Kidney epithelial cell (primary cell): ENCODE measurements around the gene PLTP. TPM values are rescaled to one million over a fixed set of nuclear protein-coding genes. Genes with fewer than 3 reads are reported as not detected.
A peak's percentile ranks its signal among the peaks of the same experiment; 100 is the strongest.

Experiments
- DNase-seq: peaks from one replicate; pipeline ENCODE4 v3.0.0-alpha.2; 2010; ENCODE audit warnings: low read depth
- H3K27me3 ChIP-seq: 2 replicates; pipeline ENCODE4 v1.6.0; 2011; ENCODE audit warnings: low read length; ENCODE audit not compliant: control insufficient read depth, insufficient read depth
- H3K36me3 ChIP-seq: 2 replicates; pipeline ENCODE4 v1.5.1; 2011; ENCODE audit warnings: low read length; ENCODE audit not compliant: control insufficient read depth, insufficient read depth
- H3K4me3 ChIP-seq: 2 replicates; pipeline ENCODE4 v1.5.1; 2011; ENCODE audit warnings: low read depth, mild to moderate bottlenecking, control low read depth, low read length
- total RNA-seq: library from RNA; depleted of rRNA; stranded (reverse); fragments of >200 nt; gene quantifications from 2 replicates; pipeline ENCODE4 v1.2.3, GENCODE V29; 2015
- TF ChIP-seq, protein P1 (sequence below): IDR thresholded peaks from 2 replicates; pipeline ENCODE4 v1.5.1; 2011; ENCODE audit warnings: mild to moderate bottlenecking, moderate library complexity, low read length, control low read depth, inconsistent platforms; ENCODE audit not compliant: insufficient read depth, poor library complexity, severe bottlenecking

Gene PLTP
- total RNA-seq, 1 donor from 2014 or later: 55.8 TPM

DNA sequence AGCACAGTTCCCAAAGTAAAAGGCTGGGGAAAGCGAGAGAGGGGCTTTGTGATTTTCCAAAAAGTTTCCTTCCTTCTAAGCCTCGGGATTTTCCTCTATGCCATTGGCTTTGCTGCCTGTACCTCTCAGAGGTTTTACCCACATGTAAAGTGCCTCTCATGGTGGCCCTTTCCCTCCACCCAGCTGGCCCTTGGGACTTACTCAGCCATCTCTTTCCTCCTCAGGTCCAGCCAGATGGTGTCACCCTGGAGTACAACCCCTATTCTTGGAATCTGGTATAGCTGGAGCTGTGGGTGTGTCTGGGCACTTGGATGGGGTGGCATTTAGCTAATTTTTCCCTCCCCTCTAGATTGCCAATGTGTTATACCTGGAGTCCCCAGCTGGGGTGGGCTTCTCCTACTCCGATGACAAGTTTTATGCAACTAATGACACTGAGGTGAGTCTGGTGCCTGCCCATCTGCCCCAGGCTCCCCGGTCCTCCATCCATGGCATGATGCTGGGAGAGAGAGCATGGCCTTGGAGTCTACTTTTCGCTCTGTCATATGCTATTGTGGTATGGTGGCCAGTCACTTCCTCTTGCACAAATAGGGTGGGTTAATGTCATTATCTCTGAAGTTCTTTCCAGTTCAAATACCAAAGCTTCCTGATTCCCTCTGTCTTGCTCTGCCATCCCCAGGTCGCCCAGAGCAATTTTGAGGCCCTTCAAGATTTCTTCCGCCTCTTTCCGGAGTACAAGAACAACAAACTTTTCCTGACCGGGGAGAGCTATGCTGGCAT, 19.7 kb downstream of the PLTP start:
- H3K27me3 ChIP-seq: no peaks in the 10 kb centered on the region
- TF ChIP-seq, protein P1, sequence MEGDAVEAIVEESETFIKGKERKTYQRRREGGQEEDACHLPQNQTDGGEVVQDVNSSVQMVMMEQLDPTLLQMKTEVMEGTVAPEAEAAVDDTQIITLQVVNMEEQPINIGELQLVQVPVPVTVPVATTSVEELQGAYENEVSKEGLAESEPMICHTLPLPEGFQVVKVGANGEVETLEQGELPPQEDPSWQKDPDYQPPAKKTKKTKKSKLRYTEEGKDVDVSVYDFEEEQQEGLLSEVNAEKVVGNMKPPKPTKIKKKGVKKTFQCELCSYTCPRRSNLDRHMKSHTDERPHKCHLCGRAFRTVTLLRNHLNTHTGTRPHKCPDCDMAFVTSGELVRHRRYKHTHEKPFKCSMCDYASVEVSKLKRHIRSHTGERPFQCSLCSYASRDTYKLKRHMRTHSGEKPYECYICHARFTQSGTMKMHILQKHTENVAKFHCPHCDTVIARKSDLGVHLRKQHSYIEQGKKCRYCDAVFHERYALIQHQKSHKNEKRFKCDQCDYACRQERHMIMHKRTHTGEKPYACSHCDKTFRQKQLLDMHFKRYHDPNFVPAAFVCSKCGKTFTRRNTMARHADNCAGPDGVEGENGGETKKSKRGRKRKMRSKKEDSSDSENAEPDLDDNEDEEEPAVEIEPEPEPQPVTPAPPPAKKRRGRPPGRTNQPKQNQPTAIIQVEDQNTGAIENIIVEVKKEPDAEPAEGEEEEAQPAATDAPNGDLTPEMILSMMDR: peak; percentile 26
- peaks cover 3% of the 10 kb centered on the region for H3K36me3 ChIP-seq
- peak overlapping the region; percentile 73 for H3K4me3 ChIP-seq
- DNase-seq: no peak

DNA sequence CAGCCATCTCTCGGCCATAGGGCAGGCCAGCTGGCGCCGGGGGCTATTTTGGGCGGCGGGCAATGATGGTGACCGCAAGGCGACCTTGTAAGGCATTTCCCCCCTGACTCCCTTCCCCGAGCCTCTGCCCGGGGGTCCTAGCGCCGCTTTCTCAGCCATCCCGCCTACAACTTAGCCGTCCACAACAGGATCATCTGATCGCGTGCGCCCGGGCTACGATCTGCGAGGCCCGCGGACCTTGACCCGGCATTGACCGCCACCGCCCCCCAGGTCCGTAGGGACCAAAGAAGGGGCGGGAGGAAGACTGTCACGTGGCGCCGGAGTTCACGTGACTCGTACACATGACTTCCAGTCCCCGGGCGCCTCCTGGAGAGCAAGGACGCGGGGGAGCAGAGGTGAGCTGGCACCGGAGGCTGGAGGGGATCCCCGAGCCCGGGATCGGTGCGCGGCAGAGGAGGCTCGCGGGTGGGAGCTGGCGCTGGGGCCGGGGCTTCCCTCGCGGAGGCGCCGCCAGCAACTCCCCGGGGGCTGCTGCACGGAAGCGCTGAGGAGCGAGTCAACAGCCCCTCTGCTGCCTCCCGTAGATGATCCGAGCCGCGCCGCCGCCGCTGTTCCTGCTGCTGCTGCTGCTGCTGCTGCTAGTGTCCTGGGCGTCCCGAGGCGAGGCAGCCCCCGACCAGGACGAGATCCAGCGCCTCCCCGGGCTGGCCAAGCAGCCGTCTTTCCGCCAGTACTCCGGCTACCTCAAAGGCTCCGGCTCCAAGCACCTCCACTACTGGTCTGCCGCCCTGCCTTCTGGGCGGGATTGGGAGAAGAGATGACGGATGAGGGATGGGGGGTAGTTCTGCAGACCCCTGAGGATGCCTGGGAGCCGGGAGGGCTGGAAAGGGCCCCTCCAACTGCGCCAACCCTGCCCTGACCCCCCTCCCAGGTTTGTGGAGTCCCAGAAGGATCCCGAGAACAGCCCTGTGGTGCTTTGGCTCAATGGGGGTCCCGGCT, 20.7 kb downstream of the PLTP start, which contains the start of the genes CTSA and NEURL2:
CTSA (plus strand) TSS at position 351 of the 999 bp plus-strand sequence; CDS start at position 585, 234 bp downstream.
NEURL2 (minus strand) TSS at position 224 of the 999 bp plus-strand sequence; CDS start at position 7, 217 bp downstream.
- TF ChIP-seq, protein P1: no peak
- DNase-seq: no peak
- H3K36me3 ChIP-seq: peaks cover 1% of the 10 kb centered on the region
- H3K27me3 ChIP-seq: no peaks in the 10 kb centered on the region
- peak within 1 kb of the TSS; percentile 73 for H3K4me3 ChIP-seq

DNA sequence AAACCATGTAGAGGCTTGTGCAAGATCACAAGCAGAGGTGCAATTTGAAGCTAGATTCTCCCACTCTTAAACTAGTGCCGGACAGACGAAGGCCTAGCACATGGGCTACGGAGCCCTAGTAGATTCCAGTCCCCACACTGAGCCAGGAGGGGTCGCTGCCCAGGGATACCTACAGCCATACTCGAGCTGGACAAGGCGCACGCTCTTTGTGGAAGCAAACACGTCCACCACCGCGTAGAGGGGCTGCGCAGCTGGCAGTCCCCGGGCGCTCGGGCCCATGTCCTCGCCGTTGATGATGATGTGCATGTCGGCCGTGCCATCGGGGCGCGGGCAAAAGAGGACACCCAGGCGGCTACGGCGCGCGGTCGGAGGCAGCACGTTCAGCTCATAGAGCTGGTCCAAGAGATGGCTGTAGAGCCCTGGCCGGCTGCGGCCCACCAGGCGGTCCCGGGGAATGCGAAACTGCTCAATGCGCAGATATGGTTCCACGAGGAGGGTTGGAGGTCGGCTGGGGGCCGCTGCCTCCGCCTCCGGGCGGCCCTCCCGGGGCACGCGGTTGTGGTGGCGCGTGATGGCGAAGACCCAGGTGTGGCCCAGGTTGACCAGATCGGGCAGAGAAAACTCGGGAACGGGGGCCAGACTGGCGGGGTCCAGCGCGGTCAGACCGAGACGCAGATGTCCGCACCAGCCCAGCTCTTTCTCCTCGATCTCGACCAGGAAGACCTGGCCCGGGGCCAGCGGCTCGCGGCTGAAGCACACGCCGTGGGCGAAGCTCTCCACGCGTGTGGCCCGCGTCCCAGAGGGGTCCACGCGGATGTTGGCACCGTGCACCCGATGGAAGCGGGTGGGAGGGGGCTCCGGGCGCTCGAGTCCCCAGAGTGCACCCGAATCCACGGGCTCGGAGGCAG, 21.6 kb downstream of the PLTP start:
- no peaks in the 10 kb centered on the region for H3K27me3 ChIP-seq
- H3K4me3 ChIP-seq: peak overlapping the region; percentile 73
- TF ChIP-seq, protein P1: peak; percentile 81
- DNase-seq: no peak
- peaks cover 1% of the 10 kb centered on the region for H3K36me3 ChIP-seq

DNA sequence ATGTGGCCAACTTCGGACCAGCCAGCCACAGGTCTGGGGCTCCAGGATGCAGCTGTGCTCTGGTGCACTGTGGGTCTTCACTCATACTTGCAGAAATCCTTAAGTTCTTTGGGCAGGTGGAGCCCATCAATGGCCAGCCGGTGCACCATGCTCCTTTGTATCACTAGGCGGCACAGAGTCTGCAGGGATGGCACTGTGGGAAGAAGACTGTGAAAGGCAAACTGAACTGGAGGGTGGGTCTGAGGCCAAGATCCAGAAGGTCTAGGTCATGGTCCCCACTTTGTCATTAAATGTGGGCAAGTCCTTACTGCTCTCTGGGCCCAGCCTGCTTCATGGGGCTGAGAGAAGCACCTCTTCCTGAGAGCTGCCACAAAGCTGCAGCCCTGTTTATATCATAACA, 23.3 kb downstream of the PLTP start:
- DNase-seq: no peak
- H3K4me3 ChIP-seq: no peak overlapping the region
- H3K27me3 ChIP-seq: no peaks in the 10 kb centered on the region
- TF ChIP-seq, protein P1: no peak
- peaks cover 1% of the 10 kb centered on the region for H3K36me3 ChIP-seq

DNA sequence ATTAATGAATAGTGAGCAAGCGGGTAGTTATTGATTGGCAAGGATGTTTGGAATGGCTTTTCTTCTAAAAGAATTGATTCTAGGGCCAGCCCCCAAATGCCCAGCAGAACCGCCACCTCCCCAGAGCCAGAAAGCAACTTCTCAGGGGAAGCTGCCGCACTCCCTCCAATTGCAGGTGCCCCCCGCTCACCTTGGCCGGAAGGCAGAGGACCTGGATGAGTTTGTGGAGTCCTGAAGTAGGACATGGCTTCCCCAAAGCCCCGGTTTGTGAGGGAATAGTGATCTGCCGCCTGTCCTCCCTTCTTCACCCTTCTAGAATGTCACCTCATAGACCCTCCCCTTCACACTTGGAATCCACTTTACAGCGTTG, 24.6 kb downstream of the PLTP start, which contains the start of gene SPATA25:
SPATA25 (minus strand) TSS at position 277 of the 370 bp plus-strand sequence; CDS start at position 245, 32 bp downstream.
- DNase-seq: no peak
- Histone ChIP-seq H3K36me3 (no peaks in the 10 kb centered on the region), H3K4me3 (no peak within 1 kb of the TSS), H3K27me3 (no peaks in the 10 kb centered on the region)
- TF ChIP-seq, protein P1: no peak
